ENCODE measurements around the gene TDRD5.

TDRD5 gene

DNA sequence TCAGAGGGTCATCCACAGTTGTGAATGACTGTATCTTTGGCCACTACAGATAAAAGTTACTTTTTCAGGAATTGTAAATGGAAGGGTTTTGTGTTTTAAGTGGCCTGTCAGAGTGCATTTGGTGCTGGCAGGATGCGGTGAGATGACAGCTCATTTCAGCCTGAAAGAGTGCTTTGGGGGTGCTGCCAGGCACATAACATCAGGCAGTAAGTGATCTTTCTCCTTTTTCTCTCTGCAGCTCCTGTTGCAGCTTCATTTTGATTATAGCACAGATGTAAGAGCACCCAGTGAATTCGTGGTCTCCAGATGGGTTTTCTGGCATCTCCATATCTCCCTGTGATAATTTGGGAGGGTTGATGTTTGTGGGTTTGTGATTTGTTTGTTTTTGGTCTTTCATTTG, 136.6 kb downstream of the TDRD5 start:
- DNase-seq (ENCODE audit: extremely low spot score, insufficient read length, low read depth), result no peak
- no peak for FAIRE-seq

DNA sequence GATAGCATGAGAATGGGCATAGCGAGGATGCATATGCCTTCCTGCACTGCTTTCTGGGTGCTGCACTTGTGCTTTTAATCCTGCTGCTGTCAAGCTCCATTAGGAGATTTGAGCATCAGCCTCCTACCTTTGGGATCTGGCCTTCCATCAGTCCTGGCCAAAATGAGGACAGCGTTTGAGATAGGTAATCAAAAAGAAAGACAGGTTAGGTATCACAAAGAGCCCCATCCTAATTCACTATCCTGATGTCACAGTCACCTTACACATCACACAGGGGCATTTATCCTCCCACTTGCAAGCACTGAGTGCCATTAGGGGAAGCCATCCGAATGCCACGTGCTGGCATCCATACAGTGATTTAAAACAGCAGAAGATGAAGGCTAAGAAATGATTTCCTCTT, 138.2 kb downstream of the TDRD5 start:
- FAIRE-seq, result no peak

DNA sequence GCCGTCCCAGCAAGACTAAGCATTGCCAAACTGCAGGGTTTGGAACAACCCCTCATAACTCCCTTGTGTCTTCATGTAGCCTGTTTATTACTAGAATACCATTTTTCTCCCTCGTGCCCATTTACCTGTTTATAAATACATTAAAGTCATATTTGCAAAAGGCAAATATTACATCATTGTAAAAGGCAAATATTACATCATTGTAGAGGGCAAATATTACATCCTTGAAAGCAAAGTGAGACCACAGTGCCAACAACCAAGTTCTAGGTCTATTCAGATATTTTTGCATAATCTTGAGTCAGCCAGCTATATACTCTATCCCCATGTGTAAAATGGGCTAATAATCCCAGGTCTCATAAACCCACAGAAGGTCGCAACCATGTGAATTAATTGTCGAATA, 140.0 kb downstream of the TDRD5 start:
- no peak for FAIRE-seq
- DNase-seq (ENCODE audit: extremely low spot score, insufficient read length, low read depth), result no peak

More for the DNA sequence above, 138.2 kb downstream of the TDRD5 start:
- no peak for DNase-seq (ENCODE audit: extremely low spot score, insufficient read length, low read depth)
